HG02798 (cell line): ENCODE results near the gene KRT27.

ENCODE experiments used
- ATAC-seq: cut with Tn5 transposase; IDR thresholded peaks from one replicate; pipeline ENCODE4 v1.9.1; 2021; ENCODE audit warnings: mild to moderate bottlenecking; ENCODE audit not compliant: unreplicated experiment, poor library complexity

The KRT27 gene

DNA sequence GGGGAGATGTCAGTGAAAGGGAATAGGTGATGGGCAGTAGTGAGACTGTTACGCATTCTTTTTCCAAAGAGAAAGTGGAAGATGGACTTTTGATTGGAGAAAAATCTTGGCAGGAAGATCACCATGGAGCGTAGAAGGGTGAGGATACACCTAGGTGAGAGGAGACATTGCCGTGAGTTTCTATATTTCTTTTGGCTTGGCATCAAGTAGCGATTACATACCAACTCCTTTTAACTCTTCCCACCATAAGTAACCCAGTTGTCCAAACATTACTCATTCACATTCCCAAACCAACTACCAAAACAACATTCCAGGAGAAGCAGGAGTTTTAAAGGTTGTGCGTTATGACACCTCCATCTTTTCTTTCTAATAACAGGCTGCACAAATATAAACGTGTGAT is 28.1 kb upstream of the KRT27 start:
- no peak for ATAC-seq

DNA sequence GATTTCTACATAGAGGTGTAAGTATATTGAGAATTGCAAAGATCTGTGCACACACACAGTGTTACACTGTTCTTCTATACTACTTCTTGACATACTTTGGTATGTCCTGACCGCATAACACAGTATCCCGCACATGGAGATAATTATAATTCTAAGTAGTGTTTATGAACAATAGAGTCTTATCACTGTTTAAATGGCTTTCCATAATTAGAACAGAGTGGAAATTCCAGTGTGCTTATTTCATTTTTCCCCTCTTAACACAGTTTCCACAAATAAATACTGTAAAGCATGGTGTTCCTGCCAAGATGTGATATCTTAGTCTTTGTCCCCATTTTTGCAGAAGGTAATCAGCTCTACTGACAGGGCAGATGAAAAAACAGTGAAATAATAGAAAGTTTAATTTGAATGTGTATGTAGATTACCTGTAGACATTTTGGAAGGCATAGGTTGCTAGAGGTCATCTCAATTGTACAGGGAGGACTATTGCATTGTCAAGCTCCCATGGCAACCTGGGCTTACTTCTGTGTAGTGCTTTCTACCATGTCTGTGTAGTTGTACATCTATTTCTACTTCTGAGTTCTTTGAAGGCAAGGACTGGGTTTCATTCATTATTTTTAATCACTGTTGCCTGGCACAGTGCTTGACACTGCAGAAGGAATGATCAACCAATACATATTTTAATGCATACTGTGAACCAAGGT is 27.5 kb upstream of the KRT27 start:
- no peak for ATAC-seq

DNA sequence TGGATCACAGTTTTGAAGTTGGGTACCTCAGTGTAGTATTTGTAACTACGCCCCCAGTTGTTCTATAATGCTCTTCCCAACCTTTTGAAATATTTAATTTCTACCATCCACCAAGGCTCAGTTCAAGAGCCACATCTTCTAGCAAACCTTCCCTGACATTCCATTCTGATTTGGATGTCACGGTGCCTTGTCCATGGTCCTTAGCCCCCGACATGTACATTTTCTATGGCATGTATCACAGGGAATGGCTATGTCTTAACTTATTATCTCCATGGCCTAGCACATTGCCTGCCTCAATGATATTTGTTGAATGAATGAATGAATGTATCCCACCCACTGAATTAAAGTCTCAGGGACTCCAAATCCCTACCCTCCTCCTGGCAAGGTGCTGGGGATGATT is 23.8 kb upstream of the KRT27 start:
- no peak for ATAC-seq

DNA sequence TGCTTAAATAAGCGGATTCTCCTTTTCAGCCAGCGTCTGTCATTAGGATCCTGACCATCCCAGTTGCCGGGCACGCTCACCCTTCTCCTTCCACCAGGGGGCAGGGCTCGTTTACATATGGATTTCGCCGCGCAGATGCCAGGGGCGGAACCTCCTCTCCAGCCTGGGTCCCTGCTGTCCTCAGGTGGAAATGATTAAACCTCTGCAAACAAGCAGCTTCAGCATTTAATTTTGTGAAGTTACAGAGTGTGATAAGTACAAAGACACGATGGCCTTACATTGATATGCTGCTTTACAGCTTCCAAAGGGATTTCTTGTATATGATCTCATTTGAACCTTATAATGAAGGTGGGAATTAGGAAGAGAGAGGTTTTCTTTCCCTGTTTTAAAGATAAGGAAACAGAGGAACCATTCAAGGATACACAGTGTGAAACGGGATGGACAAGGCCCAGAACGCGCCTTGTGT is 21.3 kb upstream of the KRT27 start:
- peak; percentile 65 for ATAC-seq

DNA sequence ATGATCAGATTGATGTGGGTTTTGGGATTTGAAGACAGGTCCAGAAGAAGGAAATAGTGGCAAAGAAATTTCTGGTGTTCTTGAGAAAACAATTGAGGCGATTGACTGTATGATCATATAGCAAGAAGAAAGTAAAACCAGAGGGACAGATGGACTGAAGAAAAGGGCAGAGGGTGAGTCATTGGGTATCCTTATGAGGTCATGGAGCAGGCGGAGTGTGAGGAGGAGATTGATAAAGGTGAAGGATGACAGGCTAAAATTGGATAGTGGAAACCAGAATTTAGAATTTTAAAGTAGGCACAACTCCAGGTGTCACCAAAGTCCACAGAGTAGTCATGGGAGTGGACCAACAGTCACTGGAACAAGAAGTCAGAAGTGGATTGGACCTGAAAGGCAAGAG is 18.8 kb upstream of the KRT27 start:
- no peak for ATAC-seq

DNA sequence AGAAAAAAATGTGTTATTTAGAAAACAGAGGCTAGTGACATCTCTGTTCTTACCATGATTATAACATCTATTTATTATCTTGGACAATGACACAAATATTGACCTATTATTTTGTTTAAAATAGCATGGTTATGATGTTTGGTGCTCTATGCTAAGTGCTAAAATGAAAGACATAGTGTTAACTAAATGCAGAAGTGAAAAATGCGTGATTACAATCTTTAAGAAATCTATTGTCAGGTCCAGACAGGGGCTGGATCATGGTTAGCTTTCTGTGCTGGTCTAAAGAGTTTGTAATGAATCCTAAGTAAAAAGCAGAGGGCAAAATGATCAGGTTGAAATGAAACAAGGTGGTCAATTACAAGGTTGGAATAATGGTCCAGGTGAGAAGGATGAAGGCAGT is 18.0 kb upstream of the KRT27 start:
- no peak for ATAC-seq

DNA sequence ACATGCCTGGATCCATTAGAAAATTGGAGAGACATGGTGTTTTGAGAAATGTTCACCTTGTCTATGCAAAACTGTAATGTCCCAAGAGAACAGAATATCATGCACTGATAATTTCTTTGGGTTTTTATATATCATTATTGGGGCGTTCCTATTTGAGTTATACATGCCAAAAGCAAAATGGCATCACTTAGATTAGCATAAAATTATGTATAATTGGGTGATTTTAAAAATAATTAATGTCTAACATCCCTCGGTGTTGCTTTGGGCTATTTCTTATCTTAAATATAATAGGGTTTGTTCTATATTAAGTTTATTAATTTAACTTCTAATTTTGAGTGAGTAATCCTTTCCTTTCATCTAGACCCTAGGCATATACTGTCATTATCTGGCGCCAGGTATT is 17.5 kb upstream of the KRT27 start, which contains the start of gene KRT28:
Gene KRT28 (minus strand): TSS at position 101 of the 400 bp plus-strand sequence. CDS start 66 bp downstream, at position 35.
- ATAC-seq, result no peak

DNA sequence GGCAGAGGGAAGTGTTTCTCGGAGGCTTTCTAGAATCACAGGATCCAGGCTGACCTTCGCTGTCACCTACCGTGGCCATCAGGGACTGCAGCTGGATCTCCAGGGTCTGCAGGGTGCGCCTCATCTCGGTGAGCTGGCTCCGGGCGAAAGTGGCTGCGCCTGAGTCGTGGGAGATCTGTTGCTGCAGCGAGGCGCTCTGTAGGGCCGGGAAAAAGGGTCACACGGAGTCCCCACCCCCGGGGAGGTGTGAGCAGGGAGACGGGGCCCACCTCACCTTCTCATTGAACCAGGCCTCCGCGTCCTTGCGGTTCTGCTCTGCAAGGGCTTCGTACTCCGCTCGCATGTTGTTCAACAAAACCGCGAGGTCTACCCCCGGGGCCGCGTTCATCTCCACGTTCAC is 14.5 kb upstream of the KRT27 start:
- no peak for ATAC-seq

DNA sequence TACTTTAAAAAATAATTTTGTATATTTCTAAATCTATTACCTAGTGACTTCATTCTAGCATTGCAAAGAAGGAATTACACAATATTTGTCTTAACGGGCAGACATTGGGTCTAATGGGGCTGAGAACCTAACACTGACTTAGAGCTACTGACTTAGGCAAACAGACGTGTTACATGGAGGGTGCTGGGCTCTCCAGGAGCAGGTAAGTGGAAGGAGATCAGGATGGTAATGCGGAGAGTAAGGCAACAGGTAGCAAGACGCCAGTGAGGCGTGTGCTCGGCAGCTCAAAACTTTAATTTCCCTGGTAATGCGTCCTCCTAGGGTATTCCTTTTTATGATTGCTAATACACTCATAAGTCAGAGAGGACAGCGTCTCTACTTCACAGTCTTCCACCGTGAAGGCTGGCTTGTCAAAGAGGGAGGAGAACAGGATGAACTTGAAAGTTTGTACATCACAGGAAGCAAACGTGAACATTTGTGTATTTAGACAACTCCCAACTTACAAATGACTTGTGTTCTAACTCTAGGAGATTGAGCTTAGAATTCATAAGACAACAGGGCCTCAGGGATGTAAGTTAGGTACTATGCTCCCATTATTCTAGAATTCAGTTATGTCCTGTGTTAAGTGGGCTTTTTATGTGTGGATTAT is 12.8 kb upstream of the KRT27 start:
- ATAC-seq, result no peak

DNA sequence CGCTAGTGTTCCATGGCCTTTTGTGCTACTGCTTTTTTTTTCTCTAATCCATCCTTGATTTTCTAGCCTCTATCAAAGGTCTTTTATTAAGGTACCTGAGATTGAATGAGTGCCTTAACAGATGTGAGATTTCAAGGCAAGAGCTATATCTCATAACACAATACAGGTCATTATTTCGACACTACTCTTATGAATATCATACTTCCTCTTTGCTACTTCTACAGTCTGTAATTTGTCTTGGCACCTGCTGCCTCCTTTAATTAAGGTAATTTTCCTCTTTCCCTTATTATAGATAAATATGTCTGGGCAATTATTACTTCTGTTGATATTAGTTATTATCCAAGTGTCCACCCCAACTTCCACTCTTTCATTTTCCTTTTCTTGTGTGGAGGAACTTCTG is 12.1 kb upstream of the KRT27 start:
- no peak for ATAC-seq

DNA sequence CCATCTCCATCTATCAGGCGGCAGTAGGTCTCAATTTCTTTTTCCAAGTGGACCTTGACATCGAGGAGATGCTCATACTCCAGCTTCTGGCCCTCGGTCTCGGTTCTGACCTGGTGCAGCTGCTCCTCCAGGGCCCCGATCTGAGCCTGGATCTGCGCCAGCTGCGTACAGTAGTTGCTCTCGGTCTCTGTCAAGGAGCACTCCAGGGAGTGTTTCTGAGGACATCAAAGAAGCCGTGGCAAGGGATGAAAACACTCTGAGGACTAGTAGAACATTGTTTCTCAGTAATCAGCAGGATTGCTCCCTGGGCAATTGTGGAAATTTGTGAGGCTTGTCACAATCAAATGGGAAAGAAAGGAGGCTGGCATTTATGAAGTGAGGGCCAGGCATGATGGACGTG is 11.5 kb upstream of the KRT27 start:
- no peak for ATAC-seq

DNA sequence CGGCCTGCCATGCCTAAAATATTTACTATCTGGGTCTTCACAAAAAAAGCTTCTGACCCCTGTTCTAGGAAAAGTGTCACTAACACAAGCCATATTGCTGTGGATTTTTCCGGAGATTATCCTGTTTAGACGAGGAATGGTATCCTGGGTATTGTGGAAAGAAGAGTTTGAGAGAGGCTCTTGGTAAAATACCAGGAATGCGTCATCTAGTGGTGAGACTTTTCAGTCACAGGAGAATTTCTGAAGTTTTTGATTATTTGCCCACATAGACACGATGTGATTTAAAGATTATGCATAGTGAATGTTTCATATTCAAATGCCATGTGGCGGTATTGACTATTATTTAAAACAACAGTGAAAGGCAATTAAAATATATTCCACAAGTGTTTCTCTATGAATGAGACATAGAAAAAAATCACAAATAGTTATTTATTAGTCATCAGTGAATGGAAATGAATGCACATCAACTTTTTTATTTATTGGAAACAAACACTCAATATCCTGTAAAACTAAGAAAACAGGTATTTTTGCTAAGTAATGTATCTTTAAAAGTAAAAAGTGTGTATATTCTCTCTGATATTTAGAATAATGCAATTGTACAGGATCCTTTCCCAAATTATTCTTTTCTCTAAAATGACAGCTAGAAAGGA is 9.6 kb upstream of the KRT27 start:
- no peak for ATAC-seq

DNA sequence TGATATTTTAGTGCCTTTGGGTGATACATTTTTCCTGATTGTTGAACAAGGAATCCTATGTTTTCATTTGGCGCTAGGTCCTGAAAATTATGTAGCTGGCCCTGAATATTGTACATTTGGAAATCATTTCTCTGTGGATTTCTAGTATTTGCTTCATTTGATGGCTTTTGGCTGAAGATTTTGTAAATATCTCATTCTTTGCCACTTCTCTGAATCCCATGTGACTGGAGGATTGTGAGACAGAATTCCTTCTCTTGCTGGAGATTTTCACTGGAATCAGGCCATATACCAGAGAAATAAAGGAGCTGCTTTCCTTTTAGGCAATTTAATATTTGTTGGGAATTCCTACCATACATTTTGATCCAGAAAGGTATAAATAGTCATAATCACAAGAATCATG is 8.8 kb upstream of the KRT27 start:
- ATAC-seq, result no peak

DNA sequence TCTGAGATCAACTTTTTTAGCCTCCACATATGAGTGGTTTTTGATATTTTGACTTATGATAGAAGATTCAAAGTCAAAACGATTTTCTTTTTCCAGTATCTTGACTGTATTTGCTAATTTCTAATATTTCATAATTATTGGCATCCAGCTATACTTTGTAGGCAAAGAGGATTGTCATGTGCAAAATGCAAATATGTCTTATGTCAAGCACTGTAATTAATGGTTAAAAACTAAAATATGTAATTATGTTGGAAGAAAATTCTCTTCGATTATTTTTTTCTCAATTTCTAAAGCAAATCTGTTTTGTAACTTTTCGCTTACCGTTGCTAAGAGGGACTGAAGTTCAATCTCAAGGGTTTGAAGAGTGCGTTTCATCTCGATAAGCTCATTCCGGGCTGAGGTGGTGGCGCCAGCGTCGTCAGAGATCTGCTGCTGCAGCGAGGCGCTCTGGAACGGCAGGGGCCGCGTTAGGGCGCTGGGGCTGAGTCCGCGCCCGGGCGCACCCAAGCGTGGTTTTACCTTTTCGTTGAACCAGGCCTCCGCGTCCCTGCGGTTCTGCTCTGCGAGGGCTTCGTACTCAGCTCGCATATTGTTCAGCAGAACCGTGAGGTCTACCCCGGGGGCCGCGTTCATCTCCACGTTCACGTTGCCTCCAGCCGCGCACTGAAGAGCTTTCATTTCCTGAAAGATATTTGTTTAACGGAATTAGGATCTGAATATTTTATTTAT is 3.0 kb downstream of the KRT27 start:
- no peak for ATAC-seq

DNA sequence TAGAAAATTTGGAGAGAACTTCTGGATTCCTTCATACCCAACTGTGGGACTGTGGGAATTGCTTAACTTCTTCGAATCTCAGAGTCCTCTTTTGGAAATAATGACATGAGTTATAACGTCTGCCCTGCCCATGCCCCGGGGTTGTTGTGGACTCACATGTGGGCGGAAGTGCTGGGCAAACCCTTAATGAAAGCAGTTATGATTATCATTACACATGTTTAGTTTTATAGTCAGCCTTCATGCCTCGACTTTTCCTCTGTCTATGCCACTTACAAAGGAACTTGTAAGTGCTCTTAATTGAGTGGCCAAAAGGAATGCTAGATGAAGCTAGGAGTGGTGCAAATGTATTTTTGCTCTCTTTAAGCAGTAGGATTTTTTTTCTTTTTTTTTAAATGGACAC is 3.9 kb downstream of the KRT27 start:
- no peak for ATAC-seq

DNA sequence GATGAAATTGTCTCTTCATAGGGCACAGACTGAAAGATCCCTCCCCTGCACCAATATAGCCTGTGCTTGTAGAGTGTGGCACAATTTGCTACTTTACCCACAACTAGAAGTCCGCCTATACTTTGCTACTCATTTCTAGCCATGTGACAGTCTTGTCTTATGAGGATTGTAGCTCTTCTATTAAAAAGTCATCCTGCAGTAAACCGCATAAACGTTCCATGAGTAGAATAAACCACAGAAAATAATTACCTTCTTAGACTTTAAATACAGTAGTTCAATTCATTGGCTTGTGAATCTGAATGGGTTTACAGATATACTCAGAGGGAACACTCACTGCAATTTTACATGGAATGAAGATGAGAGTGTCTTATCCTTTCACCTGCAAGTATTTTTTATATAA is 4.4 kb downstream of the KRT27 start:
- no peak for ATAC-seq

DNA sequence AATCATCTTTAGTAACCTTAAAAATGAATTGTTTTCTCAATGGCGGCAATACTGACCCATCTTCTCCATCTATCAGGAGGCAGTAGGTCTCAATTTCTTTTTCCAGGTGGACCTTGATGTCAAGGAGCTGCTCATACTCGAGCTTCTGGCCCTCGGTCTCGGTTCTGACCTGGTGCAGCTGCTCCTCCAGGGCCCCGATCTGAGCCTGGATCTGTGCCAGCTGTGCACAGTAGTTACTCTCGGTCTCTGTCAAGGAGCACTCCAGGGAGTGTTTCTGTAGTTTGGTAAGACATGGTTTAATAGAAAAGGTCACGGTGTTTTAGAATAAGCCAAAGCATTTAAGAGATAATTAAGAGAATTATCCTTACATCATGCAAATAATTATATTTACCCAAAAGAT is 4.9 kb downstream of the KRT27 start:
- ATAC-seq, result no peak

DNA sequence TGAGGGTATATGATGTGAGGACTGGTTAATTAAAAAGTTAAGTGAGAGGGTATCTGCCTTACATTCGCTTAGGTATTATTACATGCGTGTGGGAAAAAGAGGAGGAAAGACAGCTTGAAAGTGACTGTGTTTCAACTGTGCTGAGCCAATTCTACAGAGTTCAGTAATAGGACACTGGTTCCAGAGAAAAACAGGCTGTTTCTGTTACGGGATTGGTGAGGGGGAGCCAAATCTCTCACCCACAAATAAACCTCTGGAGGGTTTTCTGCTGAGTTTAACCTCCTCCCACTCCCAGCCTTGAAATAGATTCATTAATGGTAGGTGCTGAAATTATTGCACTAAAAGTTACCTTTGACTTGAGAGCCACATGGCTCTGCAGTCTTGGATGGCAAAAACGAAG is 6.4 kb downstream of the KRT27 start:
- no peak for ATAC-seq

DNA sequence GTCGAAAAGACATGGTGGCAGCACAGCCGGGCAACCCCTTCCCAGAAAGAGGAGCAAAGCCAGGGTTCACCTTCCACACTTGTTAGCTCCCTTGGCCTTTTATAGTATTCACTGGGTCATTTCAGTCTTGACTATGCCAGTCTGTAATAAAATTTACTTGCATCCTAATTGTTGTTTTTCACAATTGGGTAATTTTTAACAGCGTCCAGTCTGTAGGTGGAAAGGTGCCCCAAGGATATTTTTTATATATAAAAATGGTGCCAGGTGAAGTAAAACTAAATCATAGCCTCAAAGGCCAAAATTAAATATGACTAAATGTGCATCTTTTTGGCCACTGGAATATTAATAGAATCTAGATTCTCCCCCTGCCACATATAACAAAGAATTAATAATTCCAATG is 10.2 kb downstream of the KRT27 start, which contains the start of gene KRT26:
Gene KRT26 (minus strand): TSS at position 101 of the 400 bp plus-strand sequence. CDS start 88 bp downstream, at position 13.
- no peak for ATAC-seq

DNA sequence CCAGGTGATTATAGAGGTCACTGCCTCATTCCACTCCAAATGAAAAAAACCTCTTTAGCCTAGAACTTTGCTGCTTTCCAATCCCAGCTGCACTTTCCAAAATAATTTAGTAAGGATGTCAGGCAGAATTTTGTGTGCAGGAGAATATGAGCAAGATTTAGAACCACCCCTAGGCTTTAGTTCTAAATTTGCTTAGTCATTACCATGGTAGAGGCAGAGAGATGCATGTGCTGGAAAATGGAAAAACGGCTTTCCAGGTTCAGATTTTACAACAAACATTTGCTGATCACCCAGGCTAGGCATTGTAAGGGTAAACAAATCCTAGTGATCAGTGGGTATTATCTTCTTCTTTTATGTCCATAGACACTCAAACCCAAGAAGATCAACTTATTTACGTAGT is 16.7 kb downstream of the KRT27 start:
- ATAC-seq, result no peak

DNA sequence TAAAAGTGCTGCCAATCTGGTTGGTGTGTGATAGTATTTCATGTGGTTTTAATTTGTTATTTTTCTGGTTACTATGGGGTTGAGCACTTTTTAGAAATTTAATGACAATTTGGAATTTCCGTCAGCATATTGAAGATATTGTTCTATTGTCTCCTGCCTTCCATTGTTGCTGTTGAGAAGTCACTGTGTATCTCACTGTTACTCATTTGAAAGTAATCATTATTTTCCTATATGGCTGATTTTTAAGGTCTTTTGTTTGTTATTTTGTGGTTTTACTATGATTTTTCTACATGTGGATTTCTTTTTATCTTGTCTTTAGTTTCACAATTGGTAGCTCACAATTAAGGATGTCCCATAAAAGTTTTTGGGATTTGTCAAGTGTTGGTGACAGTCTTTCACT is 18.6 kb downstream of the KRT27 start:
- ATAC-seq, result no peak
